HCT116 (cell line): ENCODE data around the gene ZNF319. TPM values are rescaled to one million over a fixed set of nuclear protein-coding genes. Genes with fewer than 3 reads are reported as not detected.

Experiments
- ATAC-seq: fragments of 200-7000 bp; cut with Tn5 transposase; 2 replicates; pipeline ENCODE4 v1.9.1; 2020; ENCODE audit warnings: mild to moderate bottlenecking, moderate library complexity
- BruUV-seq: library from RNA; stranded (reverse); fragments of 400-500 nt; replicated peaks from 2 replicates; lab custom pipeline; 2021; lab: Mats Ljungman, UMichigan
- CTCF ChIA-PET: fragments of 300-600 bp; sonication (Branson Sonifier 250); formaldehyde crosslinking; loops from one replicate; lab custom pipeline; 2021; ENCODE audit warnings: antibody characterized with exemption; lab: Charles Lee
- POLR2A ChIA-PET: fragments of 300-600, 350-600 bp; sonication (Branson Sonifier 250); formaldehyde crosslinking; loops from one replicate; lab custom pipeline; 2021; ENCODE audit warnings: antibody characterized with exemption; lab: Charles Lee
- RAD21 ChIA-PET, 2 experiments: fragments of 300-600 bp; sonication (Branson Sonifier 250); formaldehyde crosslinking; loops; one replicate each; lab custom pipeline; 2023; ENCODE audit warnings: low total read pairs in 2 of 2; ENCODE audit not compliant: uncharacterized antibody in 2 of 2, unreplicated experiment in 2 of 2, low non-redundant PET in 1 of 2; lab: Charles Lee
- DNase-seq: peaks from one replicate; pipeline ENCODE4 v3.0.0-alpha.2; 2010; ENCODE audit warnings: low read depth, low spot score
- H2AFZ ChIP-seq: fragments of 200-600 bp; shearing (Covaris generic), sonication (generic); 2 replicates; pipeline ENCODE4 v1.6.1; 2017; ENCODE audit warnings: low read depth, mixed run types, mixed read lengths, antibody characterized with exemption, low read length; ENCODE audit not compliant: poor library complexity, severe bottlenecking
- H3K27ac ChIP-seq: 2 replicates; pipeline ENCODE4 v1.5.1; 2012; ENCODE audit warnings: low read depth, low read length
- H3K27me3 ChIP-seq: fragments of 200-600 bp; sonication (generic); 2 replicates; pipeline ENCODE4 v1.6.1; 2016; ENCODE audit warnings: mixed run types, low read length, mixed read lengths; ENCODE audit not compliant: insufficient read depth
- H3K36me3 ChIP-seq, 2 experiments: fragments of 200-500 bp in 1 of 2; fragments of 200-600 bp in 1 of 2; sonication (Bioruptor generic) in 1 of 2; sonication (generic) in 1 of 2; 2 replicates each; pipeline versions ENCODE4 v1.5.1 to v1.6.1; 2014 to 2016; ENCODE audit warnings: low read length in 2 of 2, inconsistent platforms in 1 of 2, mixed read lengths in 1 of 2, mixed run types in 1 of 2; ENCODE audit not compliant: insufficient read depth in 2 of 2, control insufficient read depth in 1 of 2
- H3K4me1 ChIP-seq, 2 experiments: fragments of 200-600 bp in 1 of 2; sonication (generic) in 1 of 2; 2 replicates each; pipeline versions ENCODE4 v1.5.1 to v1.6.1; 2012 to 2017; ENCODE audit warnings: low read length in 2 of 2, inconsistent platforms in 1 of 2, mild to moderate bottlenecking in 1 of 2, mixed read lengths in 1 of 2, mixed run types in 1 of 2, moderate library complexity in 1 of 2; ENCODE audit not compliant: insufficient read depth in 2 of 2, control insufficient read depth in 1 of 2
- H3K4me2 ChIP-seq: fragments of 200-600 bp; sonication (generic); 2 replicates; pipeline ENCODE4 v1.6.1; 2017; ENCODE audit warnings: mixed run types, low read length, mixed read lengths
- H3K4me3 ChIP-seq, 2 experiments: fragments of 200-600 bp in 1 of 2; sonication (generic) in 1 of 2; replicated peaks in 1 of 2; 2 replicates each; pipeline ENCODE4 v1.5.1; 2011 to 2016; ENCODE audit warnings: low read length in 2 of 2, control low read depth in 1 of 2, low read depth in 1 of 2, mild to moderate bottlenecking in 1 of 2, mixed read lengths in 1 of 2, mixed run types in 1 of 2
- H3K79me2 ChIP-seq: fragments of 200-600 bp; sonication (generic); 2 replicates; pipeline ENCODE4 v1.6.1; 2017; ENCODE audit warnings: mild to moderate bottlenecking, mixed run types, low read length, moderate library complexity, mixed read lengths; ENCODE audit not compliant: insufficient read depth
- H3K9ac ChIP-seq: fragments of 200-600 bp; sonication (generic); 2 replicates; pipeline ENCODE4 v1.6.1; 2016; ENCODE audit warnings: low read length, mixed read lengths
- H3K9me2 ChIP-seq: fragments of 200-600 bp; sonication (generic), shearing (Covaris generic); 2 replicates; pipeline ENCODE4 v1.6.1; 2017; ENCODE audit warnings: mixed run types, mild to moderate bottlenecking, moderate library complexity; ENCODE audit not compliant: insufficient read depth
- H3K9me3 ChIP-seq, 2 experiments: fragments of 200-500 bp in 1 of 2; fragments of 200-600 bp in 1 of 2; sonication (Bioruptor generic) in 1 of 2; sonication (generic) in 1 of 2; 2 replicates each; pipeline ENCODE4 v1.6.1; 2014 to 2017; ENCODE audit warnings: low read length in 2 of 2, mixed read lengths in 2 of 2, inconsistent platforms in 1 of 2, low read depth in 1 of 2, mild to moderate bottlenecking in 1 of 2, mixed run types in 1 of 2, moderate library complexity in 1 of 2; ENCODE audit not compliant: control insufficient read depth in 1 of 2, insufficient read depth in 1 of 2
- H4K20me1 ChIP-seq: fragments of 200-600 bp; sonication (generic), shearing (Covaris generic); 2 replicates; pipeline ENCODE4 v1.6.1; 2017; ENCODE audit warnings: mixed run types, mild to moderate bottlenecking, moderate library complexity; ENCODE audit not compliant: insufficient read depth
- CBX3 ChIP-seq: IDR thresholded peaks from 2 replicates; pipeline ENCODE4 v1.6.1; 2012; ENCODE audit warnings: low read depth
- CEBPB ChIP-seq: IDR thresholded peaks from 2 replicates; pipeline ENCODE4 v1.6.1; 2012; ENCODE audit warnings: low read depth
- EGR1 ChIP-seq: IDR thresholded peaks from 2 replicates; pipeline ENCODE4 v1.6.1; 2012; ENCODE audit warnings: low read depth
- EZH2 ChIP-seq: fragments of 200-600 bp; sonication (generic); IDR thresholded peaks from 2 replicates; pipeline ENCODE4 v1.6.1; 2017; ENCODE audit warnings: antibody characterized with exemption, mixed run types
- EZH2phosphoT487 ChIP-seq: fragments of 200-600 bp; IDR thresholded peaks from 2 replicates; pipeline ENCODE4 v1.6.1; 2018; ENCODE audit warnings: antibody characterized with exemption, borderline replicate concordance
- FOSL1 ChIP-seq: IDR thresholded peaks from 2 replicates; pipeline ENCODE4 v1.6.1; 2012; ENCODE audit warnings: low read depth
- JUND ChIP-seq: IDR thresholded peaks from 2 replicates; pipeline ENCODE4 v1.6.1; 2012
- POLR2A ChIP-seq: IDR thresholded peaks from 2 replicates; pipeline ENCODE4 v1.7.0; 2011; ENCODE audit warnings: borderline replicate concordance; ENCODE audit not compliant: insufficient read depth, insufficient read length; ENCODE audit errors: extremely low read depth
- POLR2AphosphoS5 ChIP-seq: IDR thresholded peaks from 2 replicates; pipeline ENCODE4 v1.6.1; 2011; ENCODE audit warnings: mild to moderate bottlenecking, low read depth, low read length, moderate library complexity
- RAD21 ChIP-seq: IDR thresholded peaks from 2 replicates; pipeline ENCODE4 v1.6.1; 2012; ENCODE audit warnings: low read depth, mild to moderate bottlenecking
- SIN3A ChIP-seq: IDR thresholded peaks from 2 replicates; pipeline ENCODE4 v1.6.1; 2012; ENCODE audit warnings: low read depth
- SP1 ChIP-seq: IDR thresholded peaks from 2 replicates; pipeline ENCODE4 v1.6.1; 2012; ENCODE audit warnings: low read depth
- TCF7L2 ChIP-seq: IDR thresholded peaks from 2 replicates; pipeline ENCODE4 v1.7.0; 2011; ENCODE audit warnings: borderline replicate concordance, inconsistent platforms; ENCODE audit not compliant: insufficient read depth, insufficient read length; ENCODE audit errors: extremely low read depth
- YY1 ChIP-seq: IDR thresholded peaks from 2 replicates; pipeline ENCODE4 v1.6.1; 2011; ENCODE audit warnings: low read length, low read depth, moderate library complexity, mild to moderate bottlenecking; ENCODE audit not compliant: insufficient replicate concordance; ENCODE audit errors: extremely low read depth
- ZNF274 ChIP-seq: fragments of 200-500 bp; sonication (Bioruptor generic); IDR thresholded peaks from 2 replicates; pipeline ENCODE4 v1.6.1; 2014; ENCODE audit warnings: mild to moderate bottlenecking, low read depth, low read length, inconsistent platforms
- intact Hi-C: fragments of 100-400 bp; cut with micrococcal nuclease; formaldehyde crosslinking; loops from 2 replicates; pipeline ENCODE4 v1.10.0; 2022
- total RNA-seq: library from RNA; stranded (reverse); gene quantifications from one replicate; pipeline ENCODE4 v1.2.1, GENCODE V29; 2021; ENCODE audit not compliant: unreplicated experiment
- TF ChIP-seq, protein P1 (sequence below): IDR thresholded peaks from 2 replicates; pipeline ENCODE4 v1.6.1; 2011; ENCODE audit warnings: mild to moderate bottlenecking, low read length, moderate library complexity; ENCODE audit not compliant: insufficient replicate concordance; ENCODE audit errors: extremely low read depth
- TF ChIP-seq, protein P2 (sequence below): IDR thresholded peaks from 2 replicates; pipeline ENCODE4 v1.6.1; 2012; ENCODE audit warnings: low read depth
- TF ChIP-seq, protein P3 (sequence below): IDR thresholded peaks from 2 replicates; pipeline ENCODE4 v1.6.1; 2012

The ZNF319 gene
- total RNA-seq, 1 experiment from 2014 or later = 7.1 TPM

DNA sequence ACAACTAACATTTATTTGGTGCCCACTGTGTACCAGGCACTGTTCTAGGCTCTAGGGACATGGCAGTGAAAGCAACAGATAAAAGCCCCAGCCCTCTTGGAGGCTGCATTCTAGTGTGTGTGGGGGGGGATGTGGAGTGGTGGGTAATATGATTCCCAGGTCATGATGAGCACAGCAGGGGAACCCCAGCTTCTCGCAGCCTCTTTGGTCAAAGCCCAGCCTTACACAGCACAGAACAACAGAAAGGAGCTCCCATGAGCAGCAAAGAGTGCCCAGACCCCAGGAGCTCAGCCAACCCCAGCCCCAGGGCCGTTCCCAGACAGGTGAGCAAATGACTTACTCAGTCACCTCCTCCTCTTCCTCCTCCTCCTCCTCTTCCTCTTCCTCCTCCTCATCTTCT lies 51.5 kb downstream of the ZNF319 start:
- Histone ChIP-seq H3K9me3 (no peaks in the 10 kb centered on the region), H3K9me2 (no peaks in the 10 kb centered on the region), H3K9ac (no peak overlapping the region), H3K36me3 (no peaks in the 10 kb centered on the region), H4K20me1 (no peaks in the 10 kb centered on the region), H3K79me2 (no peaks in the 10 kb centered on the region), H3K4me1 (no peaks in the 10 kb centered on the region), H3K4me3 (no peak overlapping the region), H3K27me3 (no peaks in the 10 kb centered on the region), H3K27ac (no peak overlapping the region), H3K4me2 (no peak overlapping the region), H2AFZ (no peak overlapping the region)
- TF ChIP-seq TCF7L2 = no peak
- TF ChIP-seq CBX3 = no peak
- no peak for TF ChIP-seq RAD21
- TF ChIP-seq EGR1 = no peak
- DNase-seq (no peak), ATAC-seq (no peak)
- intact Hi-C loops = no loop called here
- POLR2A ChIA-PET = no interaction called here
- RAD21 ChIA-PET = no interaction called here
- CTCF ChIA-PET = no interaction called here
- BruUV-seq = no TSS peak

DNA sequence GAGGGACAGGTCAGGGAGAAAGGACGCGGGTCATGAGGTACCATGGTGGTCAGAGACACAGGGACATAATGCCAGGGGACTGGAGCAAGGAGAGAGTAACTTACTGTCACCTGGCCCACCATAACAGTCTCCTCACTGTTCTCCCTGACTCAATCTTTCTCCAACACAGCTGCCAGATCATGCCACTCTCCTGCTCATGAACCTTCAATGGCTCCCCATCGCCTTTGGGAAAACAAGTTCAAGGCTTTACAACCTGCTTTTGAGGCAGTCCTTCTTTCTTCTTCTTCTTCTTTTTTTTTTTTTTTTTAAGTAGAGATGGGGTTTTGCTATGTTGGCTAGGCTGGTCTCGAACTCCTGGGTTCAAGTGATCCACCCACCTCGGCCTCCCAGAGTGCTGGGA lies 52.4 kb downstream of the ZNF319 start:
- Histone ChIP-seq H3K9me3 (no peaks in the 10 kb centered on the region), H3K9ac (no peak overlapping the region), H3K27ac (no peak overlapping the region), H3K4me3 (no peak overlapping the region), H4K20me1 (no peaks in the 10 kb centered on the region), H2AFZ (no peak overlapping the region), H3K4me1 (no peaks in the 10 kb centered on the region), H3K36me3 (no peaks in the 10 kb centered on the region), H3K9me2 (no peaks in the 10 kb centered on the region), H3K27me3 (no peaks in the 10 kb centered on the region), H3K79me2 (no peaks in the 10 kb centered on the region), H3K4me2 (no peak overlapping the region)
- intact Hi-C loops = no loop called here
- ATAC-seq (no peak), DNase-seq (no peak)
- ChIA-PET RAD21 (no interaction called here), POLR2A (no interaction called here), CTCF (no interaction called here)
- BruUV-seq = no TSS peak
- TF ChIP-seq, protein P1, sequence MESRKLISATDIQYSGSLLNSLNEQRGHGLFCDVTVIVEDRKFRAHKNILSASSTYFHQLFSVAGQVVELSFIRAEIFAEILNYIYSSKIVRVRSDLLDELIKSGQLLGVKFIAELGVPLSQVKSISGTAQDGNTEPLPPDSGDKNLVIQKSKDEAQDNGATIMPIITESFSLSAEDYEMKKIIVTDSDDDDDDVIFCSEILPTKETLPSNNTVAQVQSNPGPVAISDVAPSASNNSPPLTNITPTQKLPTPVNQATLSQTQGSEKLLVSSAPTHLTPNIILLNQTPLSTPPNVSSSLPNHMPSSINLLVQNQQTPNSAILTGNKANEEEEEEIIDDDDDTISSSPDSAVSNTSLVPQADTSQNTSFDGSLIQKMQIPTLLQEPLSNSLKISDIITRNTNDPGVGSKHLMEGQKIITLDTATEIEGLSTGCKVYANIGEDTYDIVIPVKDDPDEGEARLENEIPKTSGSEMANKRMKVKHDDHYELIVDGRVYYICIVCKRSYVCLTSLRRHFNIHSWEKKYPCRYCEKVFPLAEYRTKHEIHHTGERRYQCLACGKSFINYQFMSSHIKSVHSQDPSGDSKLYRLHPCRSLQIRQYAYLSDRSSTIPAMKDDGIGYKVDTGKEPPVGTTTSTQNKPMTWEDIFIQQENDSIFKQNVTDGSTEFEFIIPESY = no peak
- TF ChIP-seq EZH2 (no peak), POLR2AphosphoS5 (no peak), EGR1 (no peak), SP1 (no peak), EZH2phosphoT487 (no peak), ZNF274 (no peak), POLR2A (no peak), YY1 (no peak), RAD21 (no peak), FOSL1 (no peak), CEBPB (no peak), SIN3A (no peak), JUND (no peak)
- TF ChIP-seq, protein P2, sequence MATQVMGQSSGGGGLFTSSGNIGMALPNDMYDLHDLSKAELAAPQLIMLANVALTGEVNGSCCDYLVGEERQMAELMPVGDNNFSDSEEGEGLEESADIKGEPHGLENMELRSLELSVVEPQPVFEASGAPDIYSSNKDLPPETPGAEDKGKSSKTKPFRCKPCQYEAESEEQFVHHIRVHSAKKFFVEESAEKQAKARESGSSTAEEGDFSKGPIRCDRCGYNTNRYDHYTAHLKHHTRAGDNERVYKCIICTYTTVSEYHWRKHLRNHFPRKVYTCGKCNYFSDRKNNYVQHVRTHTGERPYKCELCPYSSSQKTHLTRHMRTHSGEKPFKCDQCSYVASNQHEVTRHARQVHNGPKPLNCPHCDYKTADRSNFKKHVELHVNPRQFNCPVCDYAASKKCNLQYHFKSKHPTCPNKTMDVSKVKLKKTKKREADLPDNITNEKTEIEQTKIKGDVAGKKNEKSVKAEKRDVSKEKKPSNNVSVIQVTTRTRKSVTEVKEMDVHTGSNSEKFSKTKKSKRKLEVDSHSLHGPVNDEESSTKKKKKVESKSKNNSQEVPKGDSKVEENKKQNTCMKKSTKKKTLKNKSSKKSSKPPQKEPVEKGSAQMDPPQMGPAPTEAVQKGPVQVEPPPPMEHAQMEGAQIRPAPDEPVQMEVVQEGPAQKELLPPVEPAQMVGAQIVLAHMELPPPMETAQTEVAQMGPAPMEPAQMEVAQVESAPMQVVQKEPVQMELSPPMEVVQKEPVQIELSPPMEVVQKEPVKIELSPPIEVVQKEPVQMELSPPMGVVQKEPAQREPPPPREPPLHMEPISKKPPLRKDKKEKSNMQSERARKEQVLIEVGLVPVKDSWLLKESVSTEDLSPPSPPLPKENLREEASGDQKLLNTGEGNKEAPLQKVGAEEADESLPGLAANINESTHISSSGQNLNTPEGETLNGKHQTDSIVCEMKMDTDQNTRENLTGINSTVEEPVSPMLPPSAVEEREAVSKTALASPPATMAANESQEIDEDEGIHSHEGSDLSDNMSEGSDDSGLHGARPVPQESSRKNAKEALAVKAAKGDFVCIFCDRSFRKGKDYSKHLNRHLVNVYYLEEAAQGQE = no peak
- TF ChIP-seq, protein P3, sequence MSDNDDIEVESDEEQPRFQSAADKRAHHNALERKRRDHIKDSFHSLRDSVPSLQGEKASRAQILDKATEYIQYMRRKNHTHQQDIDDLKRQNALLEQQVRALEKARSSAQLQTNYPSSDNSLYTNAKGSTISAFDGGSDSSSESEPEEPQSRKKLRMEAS = no peak
